Measurements from ENCODE around the gene NBAS.
"Not testable (repeated sequence)": the region's sequence is repeated elsewhere in the genome, so short reads cannot be mapped to it uniquely, and the experiment has no call there.

The NBAS gene

DNA sequence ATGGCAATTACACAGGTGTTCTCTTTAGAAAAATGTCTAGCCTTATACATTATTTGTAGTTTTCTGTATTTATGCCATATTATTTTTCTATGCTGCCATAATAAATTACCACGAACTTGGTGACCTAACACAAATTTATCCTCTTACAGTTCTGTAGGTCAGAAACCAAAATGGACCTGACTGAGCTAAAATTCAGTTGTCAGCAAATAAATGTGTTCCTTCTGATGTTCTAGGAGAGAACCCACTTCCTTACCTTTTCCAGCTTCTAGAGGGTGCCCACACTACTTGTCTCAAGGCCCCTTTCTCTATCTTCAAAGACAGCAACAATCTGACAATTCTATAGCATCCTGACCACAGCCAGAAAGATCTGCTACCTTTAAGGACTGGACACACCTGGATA lies 153.5 kb downstream of the NBAS start:
- no peak overlapping the region for H2AFZ ChIP-seq (ENCODE audit: low read length)
- H3K9me3 ChIP-seq (ENCODE audit: low read length) = no peaks in the 10 kb centered on the region
- H3K27ac ChIP-seq (ENCODE audit: low read depth, low read length, poor library complexity, severe bottlenecking) = no peak overlapping the region

DNA sequence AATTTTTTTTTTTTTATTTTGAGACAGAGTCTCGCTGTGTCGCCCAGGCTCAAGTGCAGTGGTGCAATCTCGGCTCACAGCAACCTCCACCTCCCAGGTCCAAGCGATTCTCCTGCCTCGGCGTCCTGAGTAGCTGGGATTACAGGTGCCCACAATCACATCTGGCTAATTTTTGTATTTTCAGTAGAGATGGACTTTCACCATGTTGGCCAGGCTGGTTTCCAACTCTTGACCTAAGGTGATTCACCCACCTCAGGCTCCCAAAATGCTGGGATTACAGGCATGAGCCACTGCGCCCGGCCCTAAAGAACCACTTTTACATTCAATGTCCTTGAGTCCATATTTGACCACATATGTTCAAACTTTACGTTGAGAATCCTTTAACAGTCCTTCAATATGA lies 156.6 kb downstream of the NBAS start:
- not testable (repeated sequence) for H4K20me1 ChIP-seq (ENCODE audit: insufficient read depth, low read length); H3K9ac ChIP-seq (ENCODE audit: low read length); H3K27ac ChIP-seq (ENCODE audit: low read depth, low read length, poor library complexity, severe bottlenecking); H2AFZ ChIP-seq (ENCODE audit: low read length); H3K4me3 ChIP-seq (ENCODE audit: low read depth, low read length, poor library complexity, severe bottlenecking); H3K27me3 ChIP-seq (ENCODE audit: insufficient read depth, low read length); H3K4me1 ChIP-seq (ENCODE audit: insufficient read depth, low read length, severe bottlenecking); H3K4me2 ChIP-seq (ENCODE audit: low read length); H3K79me2 ChIP-seq (ENCODE audit: insufficient read depth, low read length); H3K36me3 ChIP-seq (ENCODE audit: insufficient read depth, low read length); H3F3A ChIP-seq (ENCODE audit: insufficient read depth, low read length); H3K9me2 ChIP-seq (ENCODE audit: low read depth, low read length); H3K9me3 ChIP-seq (ENCODE audit: low read length)

More for the DNA sequence above, 153.5 kb downstream of the NBAS start:
- H3K4me1 ChIP-seq (ENCODE audit: insufficient read depth, low read length, severe bottlenecking) = no peaks in the 10 kb centered on the region
- H3F3A ChIP-seq (ENCODE audit: insufficient read depth, low read length) = no peaks in the 10 kb centered on the region
- H4K20me1 ChIP-seq (ENCODE audit: insufficient read depth, low read length) = no peaks in the 10 kb centered on the region
- no peaks in the 10 kb centered on the region for H3K79me2 ChIP-seq (ENCODE audit: insufficient read depth, low read length)
- H3K4me2 ChIP-seq (ENCODE audit: low read length) = no peak overlapping the region
- H3K4me3 ChIP-seq (ENCODE audit: low read depth, low read length, poor library complexity, severe bottlenecking) = no peak overlapping the region
- TF ChIP-seq, protein P1, sequence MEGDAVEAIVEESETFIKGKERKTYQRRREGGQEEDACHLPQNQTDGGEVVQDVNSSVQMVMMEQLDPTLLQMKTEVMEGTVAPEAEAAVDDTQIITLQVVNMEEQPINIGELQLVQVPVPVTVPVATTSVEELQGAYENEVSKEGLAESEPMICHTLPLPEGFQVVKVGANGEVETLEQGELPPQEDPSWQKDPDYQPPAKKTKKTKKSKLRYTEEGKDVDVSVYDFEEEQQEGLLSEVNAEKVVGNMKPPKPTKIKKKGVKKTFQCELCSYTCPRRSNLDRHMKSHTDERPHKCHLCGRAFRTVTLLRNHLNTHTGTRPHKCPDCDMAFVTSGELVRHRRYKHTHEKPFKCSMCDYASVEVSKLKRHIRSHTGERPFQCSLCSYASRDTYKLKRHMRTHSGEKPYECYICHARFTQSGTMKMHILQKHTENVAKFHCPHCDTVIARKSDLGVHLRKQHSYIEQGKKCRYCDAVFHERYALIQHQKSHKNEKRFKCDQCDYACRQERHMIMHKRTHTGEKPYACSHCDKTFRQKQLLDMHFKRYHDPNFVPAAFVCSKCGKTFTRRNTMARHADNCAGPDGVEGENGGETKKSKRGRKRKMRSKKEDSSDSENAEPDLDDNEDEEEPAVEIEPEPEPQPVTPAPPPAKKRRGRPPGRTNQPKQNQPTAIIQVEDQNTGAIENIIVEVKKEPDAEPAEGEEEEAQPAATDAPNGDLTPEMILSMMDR (IDR thresholded peaks at IDR 0.05; ENCODE audit: low read length) = no peak
- TF ChIP-seq EZH2 (IDR thresholded peaks at IDR 0.05; ENCODE audit: borderline replicate concordance, low read length) = no peak
- no peaks in the 10 kb centered on the region for H3K36me3 ChIP-seq (ENCODE audit: insufficient read depth, low read length)
- H3K9ac ChIP-seq (ENCODE audit: low read length) = no peak overlapping the region
- no peaks in the 10 kb centered on the region for H3K9me2 ChIP-seq (ENCODE audit: low read depth, low read length)
- H3K27me3 ChIP-seq (ENCODE audit: insufficient read depth, low read length) = no peaks in the 10 kb centered on the region

DNA sequence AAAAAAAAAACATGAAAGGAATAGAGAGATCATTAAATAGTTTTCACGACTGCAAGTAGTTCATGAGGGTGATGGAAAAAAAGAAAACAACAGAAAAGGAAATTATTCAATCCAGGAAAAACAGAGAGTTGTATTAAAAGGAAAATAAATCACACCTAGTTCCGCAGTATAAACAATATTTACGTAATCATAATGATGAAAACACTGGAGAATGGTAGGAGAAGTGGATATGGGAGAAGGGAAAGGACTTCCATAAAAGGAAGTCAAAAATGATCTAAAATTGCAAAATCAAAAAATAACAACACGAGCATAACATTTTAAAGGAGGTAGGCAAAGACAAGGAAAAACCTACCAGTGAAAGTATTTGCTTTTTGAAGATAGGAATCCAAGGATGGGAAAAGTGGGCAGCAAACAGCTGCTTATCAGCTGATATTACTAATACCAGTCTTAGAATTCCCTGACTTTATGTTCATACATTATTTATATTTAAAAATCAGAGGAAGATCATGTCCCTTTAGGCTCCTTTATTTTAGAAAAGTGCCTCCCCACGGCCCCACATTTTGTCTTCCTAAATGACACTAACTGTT lies 160.8 kb downstream of the NBAS start:
- Histone ChIP-seq H3K79me2 (ENCODE audit: insufficient read depth, low read length) (no peaks in the 10 kb centered on the region), H4K20me1 (ENCODE audit: insufficient read depth, low read length) (no peaks in the 10 kb centered on the region), H2AFZ (ENCODE audit: low read length) (no peak overlapping the region), H3K36me3 (ENCODE audit: insufficient read depth, low read length) (no peaks in the 10 kb centered on the region), H3K9me3 (ENCODE audit: low read length) (no peaks in the 10 kb centered on the region), H3K9ac (ENCODE audit: low read length) (no peak overlapping the region), H3K4me1 (ENCODE audit: insufficient read depth, low read length, severe bottlenecking) (no peaks in the 10 kb centered on the region), H3K27me3 (ENCODE audit: insufficient read depth, low read length) (no peaks in the 10 kb centered on the region), H3K9me2 (ENCODE audit: low read depth, low read length) (no peaks in the 10 kb centered on the region), H3F3A (ENCODE audit: insufficient read depth, low read length) (no peaks in the 10 kb centered on the region), H3K27ac (ENCODE audit: low read depth, low read length, poor library complexity, severe bottlenecking) (no peak overlapping the region), H3K4me3 (ENCODE audit: low read depth, low read length, poor library complexity, severe bottlenecking) (no peak overlapping the region), H3K4me2 (ENCODE audit: low read length) (no peak overlapping the region)
- TF ChIP-seq, protein P1 (IDR thresholded peaks at IDR 0.05; ENCODE audit: low read length) = no peak
- TF ChIP-seq EZH2 (IDR thresholded peaks at IDR 0.05; ENCODE audit: borderline replicate concordance, low read length) = no peak

DNA sequence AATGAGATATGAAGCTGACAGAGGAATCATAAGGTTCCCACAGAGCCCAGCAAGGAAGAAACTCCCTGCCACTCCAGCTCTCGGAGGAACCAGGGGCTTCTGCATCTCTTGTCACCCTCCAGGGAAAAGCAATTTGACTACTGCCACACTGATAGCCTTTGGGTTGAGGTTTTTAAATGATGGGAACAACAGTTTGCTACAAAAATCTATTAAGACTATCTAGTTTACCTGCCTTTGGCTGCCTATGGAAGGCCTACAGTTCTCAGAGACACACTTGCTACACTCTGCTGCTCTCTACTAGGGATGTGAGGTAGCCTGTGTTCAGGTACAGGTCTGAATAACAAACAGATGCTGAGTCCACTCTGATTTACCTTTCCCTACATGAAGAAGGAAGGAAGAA lies 161.9 kb downstream of the NBAS start:
- Histone ChIP-seq H4K20me1 (ENCODE audit: insufficient read depth, low read length) (no peaks in the 10 kb centered on the region), H3K79me2 (ENCODE audit: insufficient read depth, low read length) (no peaks in the 10 kb centered on the region), H2AFZ (ENCODE audit: low read length) (no peak overlapping the region), H3K4me1 (ENCODE audit: insufficient read depth, low read length, severe bottlenecking) (no peaks in the 10 kb centered on the region), H3K9me3 (ENCODE audit: low read length) (no peaks in the 10 kb centered on the region), H3K4me3 (ENCODE audit: low read depth, low read length, poor library complexity, severe bottlenecking) (no peak overlapping the region), H3K9me2 (ENCODE audit: low read depth, low read length) (no peaks in the 10 kb centered on the region), H3K36me3 (ENCODE audit: insufficient read depth, low read length) (no peaks in the 10 kb centered on the region), H3F3A (ENCODE audit: insufficient read depth, low read length) (no peaks in the 10 kb centered on the region), H3K27me3 (ENCODE audit: insufficient read depth, low read length) (no peaks in the 10 kb centered on the region), H3K27ac (ENCODE audit: low read depth, low read length, poor library complexity, severe bottlenecking) (no peak overlapping the region), H3K4me2 (ENCODE audit: low read length) (no peak overlapping the region), H3K9ac (ENCODE audit: low read length) (no peak overlapping the region)
- no peak for TF ChIP-seq EZH2 (IDR thresholded peaks at IDR 0.05; ENCODE audit: borderline replicate concordance, low read length)
- TF ChIP-seq, protein P1 (IDR thresholded peaks at IDR 0.05; ENCODE audit: low read length) = no peak

Data from OCI-LY1 (cell line).